Dermis microvascular lymphatic vessel endothelial cell (primary cell): Measurements from ENCODE around the gene ENDOV. TPM values are rescaled to one million over a fixed set of nuclear protein-coding genes. Genes with fewer than 3 reads are reported as not detected.

ENCODE experiments used
- DNase-seq, 2 donors: peaks; one replicate each; pipeline versions ENCODE4 v3.0.0 to v3.0.0-alpha.2; 2010; ENCODE audit warnings: low read depth in 2 of 2
- total RNA-seq: library from RNA; depleted of rRNA; stranded (reverse); fragments of >200 nt; gene quantifications from 2 replicates; pipeline ENCODE4 v1.2.1, GENCODE V29; 2014

The ENDOV gene
- total RNA-seq, 1 donor from 2014 or later: 19.6 TPM

- DNase-seq: no peak
These were observed 35.1 kb downstream of the ENDOV start for GRCh38 chr17:80449930-80450576.

GRCh38 chr17:80451104-80451775 lies 36.3 kb downstream of the ENDOV start:
- DNase-seq: no peak

DNA sequence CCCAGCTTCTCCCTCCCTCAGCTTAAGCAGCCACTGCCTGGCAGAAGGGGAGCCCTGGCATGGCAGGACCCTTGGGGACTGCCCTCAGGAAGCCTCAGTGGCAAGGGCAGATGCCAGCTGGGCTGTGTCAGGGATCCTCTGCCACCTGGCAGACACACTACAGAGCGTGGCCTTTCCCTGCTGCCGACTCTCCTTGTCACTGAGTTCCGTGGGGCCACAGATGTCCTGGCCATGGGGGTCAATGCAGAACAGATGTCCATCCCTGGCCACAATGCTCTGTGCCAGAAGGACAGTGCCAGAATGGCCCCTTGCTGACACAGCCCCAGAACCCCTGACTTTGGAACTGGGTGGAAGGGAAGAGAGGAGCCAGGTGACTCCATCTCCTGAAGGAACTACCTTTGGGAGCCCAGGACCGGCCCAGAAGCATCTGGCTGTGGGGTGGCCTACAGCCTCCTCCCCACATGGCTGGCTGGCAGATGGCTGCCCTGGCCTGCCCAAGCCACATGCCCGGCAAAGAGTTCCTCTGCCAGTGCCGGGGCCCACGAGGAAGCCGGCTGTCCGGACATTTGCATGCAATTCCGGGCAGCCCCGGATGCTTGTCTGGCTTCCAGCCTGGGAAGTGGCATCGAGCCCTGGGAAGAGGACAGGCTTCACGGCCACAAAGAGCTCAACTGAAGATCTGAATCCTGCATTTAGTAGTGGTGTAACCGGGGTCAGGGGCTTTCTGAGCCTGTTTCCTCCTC lies 37.4 kb downstream of the ENDOV start:
- no peak for DNase-seq

DNA sequence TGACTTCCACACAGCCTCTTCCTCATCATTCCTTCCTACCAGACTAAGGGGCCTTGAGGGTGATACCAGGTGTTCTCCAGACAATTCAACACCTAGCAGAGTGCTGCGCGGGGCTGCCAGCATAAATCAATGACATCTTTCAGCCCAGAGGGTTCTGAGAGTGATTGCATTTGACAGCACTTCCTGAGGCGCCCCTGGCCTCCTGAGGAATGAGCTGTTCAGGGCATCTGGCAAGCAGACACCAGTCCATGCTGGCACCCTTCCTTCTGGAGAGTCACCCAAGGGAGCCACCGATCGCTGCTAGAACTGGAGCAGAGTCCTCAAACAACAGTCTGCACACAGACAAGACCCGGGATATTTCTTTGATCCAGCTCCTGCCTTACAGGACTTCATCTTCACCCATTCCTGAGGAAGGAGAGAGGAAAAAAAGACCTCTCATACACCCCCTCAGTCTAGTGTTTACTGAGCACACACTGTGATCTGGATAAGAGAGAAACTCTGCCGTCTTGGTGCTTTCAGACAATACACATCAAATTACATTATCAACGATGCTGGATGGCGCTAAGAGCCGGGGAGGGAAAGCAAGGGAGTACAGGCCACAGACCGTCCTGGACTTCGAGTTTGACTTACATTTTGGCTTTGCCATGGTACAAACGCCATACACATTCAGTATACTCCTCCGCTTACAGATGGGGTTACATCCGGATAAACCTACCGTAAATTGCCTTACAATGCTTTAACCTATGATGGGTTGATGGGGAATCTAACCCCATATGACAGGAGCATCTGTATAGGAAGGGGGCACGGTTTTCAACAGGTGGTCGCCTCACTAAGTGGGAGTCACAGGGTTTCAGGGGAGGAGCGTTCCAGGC lies 38.4 kb downstream of the ENDOV start:
- no peak for DNase-seq

DNA sequence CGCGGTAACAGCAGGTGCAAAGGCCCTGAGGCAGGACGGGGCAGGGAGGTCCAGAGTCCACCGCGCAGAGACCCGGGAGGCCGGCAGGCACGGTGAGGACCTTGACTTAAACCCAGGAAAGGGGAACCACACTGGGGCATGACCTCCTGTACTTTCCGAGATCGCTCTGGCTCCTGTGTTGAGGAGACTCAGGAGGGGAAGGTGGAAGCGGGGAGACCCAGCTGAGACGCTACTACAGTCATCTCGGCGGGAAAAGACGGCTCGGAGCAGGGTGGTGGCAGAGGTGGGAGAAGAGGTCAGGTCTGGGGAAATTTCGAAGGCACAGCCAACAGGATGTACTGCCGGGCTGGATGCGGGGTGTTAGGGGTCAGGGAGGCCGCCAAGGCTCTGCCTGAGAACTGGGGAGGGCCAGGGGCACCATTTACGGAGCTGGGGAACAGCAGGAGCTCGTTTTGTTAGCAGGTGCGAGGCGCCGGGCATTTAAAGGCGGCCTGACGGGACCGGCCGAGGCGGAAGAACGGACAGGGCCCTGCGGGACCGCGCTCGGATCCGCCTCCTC lies 39.1 kb downstream of the ENDOV start:
- DNase-seq: no peak

DNA sequence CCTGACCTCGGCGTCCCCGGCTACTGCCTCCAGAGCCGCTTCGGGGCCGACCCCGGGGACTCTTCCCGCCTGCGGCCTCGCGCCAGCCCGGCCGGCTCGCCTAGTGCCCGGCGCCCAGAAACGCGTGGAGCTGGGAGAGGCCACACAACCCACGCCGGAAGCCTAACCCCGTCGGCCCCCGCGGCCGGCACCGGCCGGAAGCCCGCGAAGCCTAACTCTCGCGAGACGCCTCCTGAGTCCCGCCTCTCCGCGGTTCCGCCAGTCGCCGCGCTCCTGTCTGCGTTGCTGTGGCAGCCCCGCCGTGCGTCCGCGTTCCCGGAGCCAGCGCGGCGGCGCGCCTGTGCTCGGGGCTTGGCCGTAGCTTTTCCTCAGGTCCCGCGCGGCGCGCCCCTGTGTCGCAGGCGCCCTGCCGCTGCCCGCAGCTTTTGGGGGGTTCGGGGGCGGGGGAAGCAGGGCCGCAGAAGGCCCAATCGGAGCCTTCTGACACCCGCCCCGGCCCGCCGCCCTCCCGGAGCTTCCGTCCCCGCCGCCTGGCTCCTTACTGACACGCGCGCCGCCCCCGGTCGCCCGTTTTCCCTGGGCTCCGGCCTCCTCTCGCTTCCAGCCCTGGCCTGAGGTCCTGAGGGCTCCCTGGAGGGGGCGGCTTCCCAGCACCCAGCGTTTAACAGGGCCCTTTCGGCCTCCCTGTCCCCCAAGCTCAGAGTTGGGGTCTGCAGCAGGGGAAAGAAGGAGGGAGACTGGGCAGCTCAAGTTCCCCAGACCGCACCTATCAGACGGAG lies 39.8 kb downstream of the ENDOV start:
- DNase-seq: peak; percentile 92 to 97

GRCh38 chr17:80455336-80455710 lies 40.4 kb downstream of the ENDOV start:
- DNase-seq: peak; percentile 21 to 66

- DNase-seq: no peak
These were observed 40.8 kb downstream of the ENDOV start for GRCh38 chr17:80455784-80456183.

DNA sequence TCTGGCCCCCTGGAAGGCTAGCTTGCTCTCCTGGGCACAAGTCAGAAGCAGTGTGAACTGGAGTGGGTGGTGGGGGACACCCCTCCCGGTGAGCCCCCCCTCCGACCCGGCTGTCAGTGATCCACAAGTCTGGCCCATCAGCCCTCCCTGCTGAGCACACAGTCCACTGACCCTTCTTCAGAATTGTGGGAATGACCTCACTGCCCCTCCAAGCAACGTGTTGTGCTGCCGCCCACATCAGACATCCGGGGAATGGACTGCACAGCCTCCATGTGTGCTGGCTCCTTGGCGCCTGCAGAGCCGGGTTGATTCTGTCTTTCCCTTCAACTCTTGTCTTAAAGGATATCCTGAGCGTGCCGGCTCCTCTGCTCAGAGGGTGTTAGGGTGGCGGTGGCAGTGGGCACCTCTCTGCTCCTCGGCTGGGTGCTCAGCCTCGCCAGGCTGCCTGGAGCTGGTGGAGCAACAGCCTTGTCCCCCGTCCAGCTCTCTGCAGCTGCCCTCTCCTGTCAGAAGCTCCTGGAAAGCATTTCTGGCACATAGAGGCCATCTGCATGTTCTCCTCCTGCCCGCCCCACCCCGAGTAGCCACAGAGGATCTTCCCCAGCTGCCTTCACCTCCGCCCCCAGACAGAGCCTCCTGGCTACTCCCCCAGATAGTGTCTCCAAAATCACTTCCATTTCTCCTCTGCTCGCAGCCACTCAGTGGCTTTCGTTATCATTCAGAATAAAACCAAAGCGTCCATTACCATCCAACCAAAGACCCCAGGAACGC lies 41.7 kb downstream of the ENDOV start:
- DNase-seq: no peak

GRCh38 chr17:80457236-80457856 lies 42.4 kb downstream of the ENDOV start:
- peak in 1 of 2 donors; percentile 6 for DNase-seq

- no peak for DNase-seq
These were observed 43.0 kb downstream of the ENDOV start for GRCh38 chr17:80458016-80458415.

- DNase-seq: no peak
These were observed 44.3 kb downstream of the ENDOV start for GRCh38 chr17:80459234-80459633.

- no peak for DNase-seq
These were observed 45.5 kb downstream of the ENDOV start for GRCh38 chr17:80460429-80460834.

DNA sequence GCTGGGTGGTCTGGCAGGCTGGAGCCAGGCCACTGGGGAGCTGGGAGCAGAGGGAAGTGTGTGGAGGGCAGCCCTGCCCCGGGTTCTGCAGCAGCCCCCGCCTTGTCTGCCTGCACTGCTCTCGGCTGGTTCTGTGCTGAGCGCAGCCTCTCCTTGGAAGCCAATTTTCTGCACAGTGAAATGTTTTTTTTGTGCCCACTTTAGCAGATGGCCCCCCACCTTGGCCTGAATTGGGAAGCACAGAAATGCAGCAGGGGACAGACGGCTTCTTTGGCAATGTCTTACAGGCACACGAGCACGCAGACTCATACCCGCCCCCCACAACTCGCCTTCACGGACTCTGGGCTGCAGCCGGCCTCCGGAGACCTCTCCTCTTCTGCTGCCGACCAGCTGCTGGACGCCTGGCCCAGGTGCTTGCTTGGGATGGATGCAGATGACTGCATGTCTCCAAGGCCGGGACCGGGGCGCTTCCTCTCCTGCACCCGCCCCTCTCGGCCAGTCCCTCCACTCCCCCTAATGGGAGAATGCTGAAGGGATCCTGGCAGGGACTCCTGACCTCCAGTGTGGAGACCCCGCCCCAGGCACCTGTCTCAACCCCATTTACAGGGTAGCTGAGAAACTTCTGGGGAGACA lies 46.7 kb downstream of the ENDOV start:
- DNase-seq: no peak

- DNase-seq: no peak
These were observed 48.9 kb downstream of the ENDOV start for GRCh38 chr17:80463784-80464400.

DNA sequence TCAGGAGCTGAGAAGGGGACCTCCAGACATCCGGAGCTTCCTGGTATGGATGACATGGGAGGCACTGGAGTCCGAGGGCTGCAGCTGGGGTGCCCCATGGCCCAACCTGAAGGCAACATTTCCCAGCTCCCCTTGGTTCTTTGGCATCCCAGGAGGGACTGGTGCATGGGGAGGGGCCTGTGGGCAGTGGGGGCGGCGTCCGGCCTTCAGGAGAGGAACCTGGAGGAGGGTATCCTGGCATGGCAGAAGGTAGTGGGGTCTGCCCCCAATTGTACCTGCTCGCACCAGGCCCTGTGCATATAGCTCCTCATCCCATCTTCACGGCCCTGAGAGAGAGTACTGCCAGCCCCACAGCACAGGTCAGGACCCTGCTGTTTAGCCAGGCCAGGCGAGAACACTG lies 49.5 kb downstream of the ENDOV start:
- DNase-seq: no peak

GRCh38 chr17:80465327-80465974 lies 50.5 kb downstream of the ENDOV start:
- DNase-seq: no peak

- DNase-seq: no peak
These were observed 51.3 kb downstream of the ENDOV start for GRCh38 chr17:80466188-80466705.
